Osteoblast (primary cell): ENCODE measurements around the gene BCL2L11. TPM values are rescaled to one million over a fixed set of nuclear protein-coding genes. Genes with fewer than 3 reads are reported as not detected.

Experiments used
- DNase-seq: peaks from one replicate; pipeline ENCODE4 v3.0.0; 2011; ENCODE audit warnings: low spot score, mixed read lengths; ENCODE audit not compliant: insufficient read length; ENCODE audit errors: missing footprints
- H2AFZ ChIP-seq: 2 replicates; pipeline ENCODE4 v1.6.0; 2011; ENCODE audit warnings: mild to moderate bottlenecking, low read length
- H3K27ac ChIP-seq: 2 replicates; pipeline ENCODE4 v1.5.1; 2011; ENCODE audit warnings: mild to moderate bottlenecking, low read depth, low read length, moderate library complexity
- H3K27me3 ChIP-seq: 2 replicates; pipeline ENCODE4 v1.6.0; 2012; ENCODE audit warnings: mild to moderate bottlenecking, control low read depth, inconsistent platforms, low read length, moderate library complexity; ENCODE audit not compliant: insufficient read depth
- H3K36me3 ChIP-seq: 2 replicates; pipeline ENCODE4 v1.5.1; 2011; ENCODE audit warnings: mild to moderate bottlenecking, low read length, control low read depth, moderate library complexity; ENCODE audit not compliant: insufficient read depth
- H3K4me1 ChIP-seq: 2 replicates; pipeline ENCODE4 v1.5.1; 2011; ENCODE audit warnings: mild to moderate bottlenecking, low read length, control low read depth, moderate library complexity; ENCODE audit not compliant: insufficient read depth
- H3K4me2 ChIP-seq: 2 replicates; pipeline ENCODE4 v1.6.0; 2011; ENCODE audit warnings: mild to moderate bottlenecking, low read length; ENCODE audit not compliant: insufficient read depth
- H3K4me3 ChIP-seq: fragments of 200-600 bp; sonication (generic); 3 replicates; pipeline ENCODE4 v1.5.1; 2012; ENCODE audit warnings: mild to moderate bottlenecking, low read length, inconsistent platforms; ENCODE audit not compliant: insufficient read depth
- H3K79me2 ChIP-seq: 2 replicates; pipeline ENCODE4 v1.6.0; 2012; ENCODE audit warnings: mild to moderate bottlenecking, low read length, control low read depth, inconsistent platforms; ENCODE audit not compliant: insufficient read depth
- H3K9me3 ChIP-seq: 2 replicates; pipeline ENCODE4 v1.5.1; 2011; ENCODE audit warnings: low read depth, low read length, control low read depth
- H4K20me1 ChIP-seq: 2 replicates; pipeline ENCODE4 v1.6.0; 2012; ENCODE audit warnings: mild to moderate bottlenecking, low read length, control low read depth; ENCODE audit not compliant: insufficient read depth
- CTCF ChIP-seq: IDR thresholded peaks from 2 replicates; pipeline ENCODE4 v1.5.1; 2011; ENCODE audit warnings: mild to moderate bottlenecking, low read depth, low read length, moderate library complexity; ENCODE audit errors: extremely low read depth
- total RNA-seq: library from RNA; depleted of rRNA; stranded (reverse); fragments of >200 nt; gene quantifications from 2 replicates; pipeline ENCODE4 v1.2.3, GENCODE V29; 2012

BCL2L11 gene
- total RNA-seq, 1 donor: 8.0 TPM

GRCh38 chr2:111194835-111195621 lies 74.3 kb downstream of the BCL2L11 start:
- no peak overlapping the region for H3K4me2 ChIP-seq
- DNase-seq: no peak
- no peak overlapping the region for H2AFZ ChIP-seq
- H3K79me2 ChIP-seq: no peaks in the 10 kb centered on the region
- H3K4me1 ChIP-seq: no peaks in the 10 kb centered on the region
- no peak overlapping the region for H3K4me3 ChIP-seq
- no peaks in the 10 kb centered on the region for H3K9me3 ChIP-seq
- no peak overlapping the region for H3K27ac ChIP-seq
- H3K36me3 ChIP-seq: no peaks in the 10 kb centered on the region
- H3K27me3 ChIP-seq: no peaks in the 10 kb centered on the region
- no peak for TF ChIP-seq CTCF
- H4K20me1 ChIP-seq: no peaks in the 10 kb centered on the region

- Histone ChIP-seq H3K27me3 (no peaks in the 10 kb centered on the region), H3K36me3 (no peaks in the 10 kb centered on the region), H4K20me1 (no peaks in the 10 kb centered on the region), H3K79me2 (no peaks in the 10 kb centered on the region), H3K4me1 (no peaks in the 10 kb centered on the region), H3K4me3 (no peak overlapping the region), H2AFZ (no peak overlapping the region), H3K4me2 (no peak overlapping the region), H3K9me3 (no peaks in the 10 kb centered on the region), H3K27ac (no peak overlapping the region)
- no peak for TF ChIP-seq CTCF
- DNase-seq: no peak
Measured at GRCh38 chr2:111196435-111196834, 75.7 kb downstream of the BCL2L11 start.

- Histone ChIP-seq H3K79me2 (no peaks in the 10 kb centered on the region), H3K9me3 (no peaks in the 10 kb centered on the region), H4K20me1 (peaks cover 2% of the 10 kb centered on the region), H3K4me1 (peaks cover 7% of the 10 kb centered on the region), H3K27ac (no peak overlapping the region), H3K4me2 (no peak overlapping the region), H3K36me3 (no peaks in the 10 kb centered on the region), H2AFZ (no peak overlapping the region), H3K4me3 (no peak overlapping the region), H3K27me3 (no peaks in the 10 kb centered on the region)
- TF ChIP-seq CTCF: no peak
- no peak for DNase-seq
Measured at GRCh38 chr2:111198701-111199100, 78.0 kb downstream of the BCL2L11 start.

- Histone ChIP-seq H3K27me3 (no peaks in the 10 kb centered on the region), H3K4me3 (no peak overlapping the region), H3K79me2 (no peaks in the 10 kb centered on the region), H3K4me2 (no peak overlapping the region), H2AFZ (no peak overlapping the region), H4K20me1 (peaks cover 2% of the 10 kb centered on the region), H3K36me3 (no peaks in the 10 kb centered on the region), H3K9me3 (no peaks in the 10 kb centered on the region), H3K27ac (no peak overlapping the region), H3K4me1 (peaks cover 7% of the 10 kb centered on the region)
- no peak for TF ChIP-seq CTCF
- DNase-seq: no peak
Measured at GRCh38 chr2:111199840-111200239, 79.1 kb downstream of the BCL2L11 start.
